SK-N-MC (cell line): ENCODE results near the gene PCID2.

Experiments used
- EZH2 ChIP-seq: fragments of 200-600 bp; sonication (generic); IDR thresholded peaks from one replicate; pipeline ENCODE4 v1.6.1; 2017; ENCODE audit warnings: antibody characterized with exemption
- FOXP2 ChIP-seq: optimal IDR thresholded peaks from 2 replicates; pipeline ENCODE3; 2011; ENCODE audit warnings: mild to moderate bottlenecking, moderate library complexity; ENCODE audit not compliant: insufficient read depth; ENCODE audit errors: extremely low read length, control extremely low read depth
- POLR2AphosphoS5 ChIP-seq: IDR thresholded peaks from 2 replicates; pipeline ENCODE4 v1.6.1; 2012; ENCODE audit warnings: mild to moderate bottlenecking, low read depth, low read length, borderline replicate concordance

DNA sequence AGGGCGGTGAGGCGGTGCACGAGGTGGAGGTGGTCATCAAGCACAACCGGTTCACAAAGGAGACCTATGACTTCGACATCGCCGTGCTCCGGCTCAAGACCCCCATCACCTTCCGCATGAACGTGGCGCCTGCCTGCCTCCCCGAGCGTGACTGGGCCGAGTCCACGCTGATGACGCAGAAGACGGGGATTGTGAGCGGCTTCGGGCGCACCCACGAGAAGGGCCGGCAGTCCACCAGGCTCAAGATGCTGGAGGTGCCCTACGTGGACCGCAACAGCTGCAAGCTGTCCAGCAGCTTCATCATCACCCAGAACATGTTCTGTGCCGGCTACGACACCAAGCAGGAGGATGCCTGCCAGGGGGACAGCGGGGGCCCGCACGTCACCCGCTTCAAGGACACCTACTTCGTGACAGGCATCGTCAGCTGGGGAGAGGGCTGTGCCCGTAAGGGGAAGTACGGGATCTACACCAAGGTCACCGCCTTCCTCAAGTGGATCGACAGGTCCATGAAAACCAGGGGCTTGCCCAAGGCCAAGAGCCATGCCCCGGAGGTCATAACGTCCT, 59.4 kb downstream of the PCID2 start:
- TF ChIP-seq EZH2 (no peak), POLR2AphosphoS5 (no peak), FOXP2 (no peak)
